ENCODE results near the gene VTI1A.

The VTI1A gene

DNA sequence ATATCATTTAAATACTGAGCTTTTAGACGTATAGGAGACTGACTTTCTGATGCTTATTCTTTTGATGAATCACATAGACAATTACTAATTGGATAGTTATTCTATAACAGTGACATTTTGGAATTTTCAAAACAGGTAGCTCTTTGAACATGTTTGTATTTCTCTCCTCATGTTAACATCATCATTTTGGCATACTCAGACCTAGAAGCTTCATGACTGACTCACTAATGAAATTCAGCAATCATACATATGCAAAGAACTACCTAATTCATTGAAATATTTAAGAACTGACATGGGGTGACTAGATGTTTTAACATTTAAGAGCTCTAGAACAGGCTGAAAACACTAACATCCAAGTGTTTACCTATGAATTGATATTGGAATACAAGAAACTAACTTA is 192.3 kb downstream of the VTI1A start:
- DNase-seq (ENCODE audit: low read depth), result no peak

GRCh38 chr10:112640638-112641037 is 193.6 kb downstream of the VTI1A start:
- DNase-seq (ENCODE audit: low read depth), result no peak

GRCh38 chr10:112643600-112644264 is 196.7 kb downstream of the VTI1A start:
- no peak for DNase-seq (ENCODE audit: low read depth)

DNA sequence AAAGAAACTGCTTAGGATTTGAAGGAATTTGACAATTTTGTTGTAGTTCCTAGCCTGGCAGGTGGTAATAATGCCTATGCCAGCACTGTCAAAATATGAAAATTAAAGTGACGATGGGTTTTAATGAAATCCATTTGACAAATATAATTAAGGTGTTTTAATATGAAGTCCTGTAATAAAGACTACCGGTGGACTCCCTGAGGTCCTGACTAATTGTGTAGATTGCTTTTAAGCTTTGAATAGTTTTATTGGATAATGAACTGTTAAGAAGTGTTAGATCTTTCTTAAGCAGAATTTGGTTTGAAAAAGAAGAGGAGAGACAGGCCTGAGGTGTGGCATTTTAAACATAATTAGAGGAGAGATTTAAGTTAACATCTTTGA is 197.2 kb downstream of the VTI1A start:
- DNase-seq (ENCODE audit: low read depth), result no peak

DNA sequence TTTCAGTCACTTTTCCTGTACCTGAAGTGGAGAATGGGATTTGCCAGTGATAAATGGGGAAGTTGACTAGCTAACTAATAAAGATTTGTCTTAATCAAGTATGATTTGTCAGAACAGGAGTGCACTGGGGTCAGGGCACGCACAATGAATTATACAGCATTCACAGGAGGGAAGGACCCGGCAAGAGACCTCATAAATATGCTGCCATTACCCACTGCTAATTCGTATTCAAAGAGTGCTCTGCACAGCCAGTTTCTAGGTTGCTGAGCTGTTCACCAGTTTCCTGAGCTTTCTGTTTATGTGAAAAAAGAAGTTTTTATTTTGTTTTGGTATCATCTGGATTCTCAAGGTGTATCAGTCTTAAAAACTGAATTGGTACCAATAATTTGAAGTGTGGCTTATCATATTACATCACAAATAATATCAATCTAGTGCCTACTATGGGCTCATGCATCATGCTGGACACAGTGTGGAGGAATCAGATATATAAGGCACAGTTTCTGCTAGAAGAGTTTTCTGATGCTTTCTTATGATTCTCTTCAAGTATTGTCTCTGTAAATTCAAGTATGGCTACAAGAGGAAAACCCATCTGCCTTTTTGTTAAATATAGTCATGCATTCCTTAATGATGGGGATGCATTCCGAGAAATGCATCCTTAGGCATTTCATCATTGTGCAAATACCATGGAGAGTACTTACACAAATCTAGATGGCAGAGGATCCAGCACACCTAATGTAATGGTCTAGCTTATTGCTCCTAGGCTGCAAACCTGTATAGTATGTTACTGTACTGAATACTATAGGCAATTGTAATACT is 202.2 kb downstream of the VTI1A start:
- DNase-seq (ENCODE audit: low read depth), result no peak

GRCh38 chr10:112649822-112650152 is 202.8 kb downstream of the VTI1A start:
- no peak for DNase-seq (ENCODE audit: low read depth)

GRCh38 chr10:112650588-112651030 is 203.6 kb downstream of the VTI1A start:
- DNase-seq (ENCODE audit: low read depth), result no peak

- no peak for DNase-seq (ENCODE audit: low read depth)
Observed at GRCh38 chr10:112653215-112653614, 206.2 kb downstream of the VTI1A start.

DNA sequence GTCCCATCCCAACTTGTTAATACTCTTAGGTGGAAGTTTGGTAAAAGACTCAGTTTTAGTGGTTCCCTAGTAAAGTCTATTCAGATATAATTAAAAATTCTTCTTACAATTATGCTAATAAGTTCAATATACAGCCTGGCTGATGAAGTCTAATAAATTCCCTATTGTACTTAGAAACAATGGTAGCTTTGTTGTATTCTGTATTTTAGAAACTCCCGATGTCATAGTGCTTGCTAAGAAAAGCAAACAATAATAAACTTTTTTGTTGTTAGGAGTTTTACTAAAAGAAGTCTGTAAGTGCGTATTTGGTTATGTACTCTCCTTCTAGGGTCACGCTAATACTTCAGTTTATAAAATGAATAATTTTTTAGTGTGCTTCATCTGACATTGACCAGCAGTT is 206.8 kb downstream of the VTI1A start:
- no peak for DNase-seq (ENCODE audit: low read depth)

GRCh38 chr10:112654794-112655193 is 207.8 kb downstream of the VTI1A start:
- no peak for DNase-seq (ENCODE audit: low read depth)

DNA sequence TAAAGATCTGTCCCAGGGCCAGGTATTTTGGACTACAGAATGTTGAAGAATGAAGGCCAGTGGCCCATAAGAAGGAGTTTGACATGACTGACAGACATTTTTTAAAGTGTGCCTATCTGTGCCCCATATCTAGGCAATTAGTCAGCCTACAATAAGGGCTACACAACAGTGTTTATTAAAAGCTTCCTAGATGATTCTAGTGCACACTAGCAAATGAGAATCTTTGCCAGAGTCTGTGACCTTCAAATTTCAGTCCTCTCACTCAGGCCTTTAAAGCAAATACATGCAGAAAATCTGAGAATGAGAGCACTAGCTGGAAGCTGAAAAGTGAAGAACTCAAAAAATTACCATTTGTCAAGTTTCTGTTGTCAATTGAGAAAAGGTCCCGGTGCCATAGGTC is 208.7 kb downstream of the VTI1A start:
- no peak for DNase-seq (ENCODE audit: low read depth)

DNA sequence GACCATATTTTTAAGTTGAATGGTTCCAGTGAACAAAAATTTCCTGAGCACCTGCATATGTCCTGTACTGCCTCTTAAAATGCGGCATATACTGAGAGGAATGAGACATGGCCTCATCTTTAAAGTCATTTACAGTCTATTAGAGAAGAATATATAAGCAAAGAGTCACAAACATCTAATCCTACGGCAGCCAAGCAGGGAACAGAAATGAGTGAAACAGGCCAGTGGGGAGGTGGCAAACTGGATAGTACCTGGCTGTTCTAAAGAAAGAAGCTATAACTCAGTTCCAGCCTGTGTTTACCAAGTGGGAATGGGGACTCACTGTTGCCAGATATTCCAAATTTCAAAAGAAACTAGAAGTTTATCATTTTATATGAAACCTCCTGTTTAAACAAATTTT is 211.4 kb downstream of the VTI1A start:
- no peak for DNase-seq (ENCODE audit: low read depth)

DNA sequence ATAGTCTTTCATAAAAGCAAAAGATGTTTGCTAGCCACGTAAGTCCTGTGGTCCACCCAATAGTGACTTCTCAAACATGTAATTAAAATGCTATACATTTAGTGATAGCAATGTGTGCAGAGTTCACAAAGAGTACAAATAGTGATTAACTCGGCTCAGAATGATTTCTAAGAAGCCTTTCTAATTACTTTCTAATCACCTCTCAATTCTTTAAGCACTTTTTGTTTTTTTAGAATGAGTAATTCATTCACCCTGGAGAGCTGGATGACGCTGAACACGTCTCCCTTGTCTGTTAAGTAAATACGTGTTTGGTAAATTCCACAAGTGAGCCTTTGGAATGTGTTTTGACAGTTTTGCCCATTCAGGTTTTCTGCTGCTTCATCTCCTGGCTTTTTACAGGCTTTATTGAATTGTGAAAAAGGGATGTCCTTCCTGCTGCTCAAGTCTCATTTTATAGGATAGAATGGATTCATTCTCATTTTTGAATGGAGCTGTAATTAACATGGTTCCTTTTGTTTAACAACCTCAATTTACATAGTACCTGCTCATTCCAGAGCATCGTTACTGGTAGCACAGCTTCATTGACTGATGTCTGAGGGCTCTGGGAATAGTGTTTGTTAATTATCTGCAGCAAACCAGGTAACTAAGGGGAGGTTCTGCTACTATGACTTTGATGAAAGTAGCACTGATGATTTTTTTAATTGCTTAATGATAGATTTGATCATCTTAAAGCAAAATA is 212.1 kb downstream of the VTI1A start:
- DNase-seq (ENCODE audit: low read depth), result no peak

DNA sequence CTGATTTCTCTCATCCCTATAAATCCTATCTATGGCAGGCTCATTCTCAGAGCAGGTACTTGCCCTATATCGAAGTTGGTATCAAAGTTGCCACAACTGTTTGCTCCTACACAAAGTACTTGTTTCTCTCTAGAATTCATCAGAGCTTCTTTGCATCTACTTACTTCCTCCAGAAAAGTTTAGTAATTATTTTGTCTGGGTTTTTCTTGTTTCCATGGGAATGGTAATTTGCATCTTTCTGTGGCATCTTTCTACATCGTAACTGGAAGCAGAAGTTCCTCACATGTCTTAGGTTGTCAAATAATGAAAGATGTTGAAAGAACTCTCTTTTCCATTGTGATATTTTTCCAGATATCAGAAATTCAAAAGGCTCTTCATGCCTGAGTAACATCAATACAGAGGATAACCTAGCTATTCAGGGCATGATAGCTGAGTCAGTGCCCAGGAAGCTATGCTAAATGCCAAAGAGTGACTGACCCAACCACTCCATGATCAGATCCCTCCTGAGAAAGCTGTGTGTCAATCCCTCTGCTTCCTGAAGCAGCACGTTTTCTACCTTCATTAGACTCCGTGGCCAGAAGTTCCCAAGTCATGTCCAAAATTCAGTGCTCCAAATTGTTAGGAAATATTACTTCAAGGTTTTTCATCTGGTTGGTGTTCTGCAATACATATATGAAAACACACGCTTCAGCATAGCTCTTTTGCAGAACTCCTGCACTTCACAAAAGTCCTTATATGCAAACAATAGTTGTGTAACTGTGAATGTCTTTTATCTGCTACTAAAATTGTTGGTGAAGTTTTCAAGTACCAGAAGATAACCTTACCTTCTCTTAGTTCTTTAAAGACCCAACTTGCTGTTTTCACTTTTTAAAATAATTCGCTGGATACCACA is 216.5 kb downstream of the VTI1A start:
- no peak for DNase-seq (ENCODE audit: low read depth)

DNA sequence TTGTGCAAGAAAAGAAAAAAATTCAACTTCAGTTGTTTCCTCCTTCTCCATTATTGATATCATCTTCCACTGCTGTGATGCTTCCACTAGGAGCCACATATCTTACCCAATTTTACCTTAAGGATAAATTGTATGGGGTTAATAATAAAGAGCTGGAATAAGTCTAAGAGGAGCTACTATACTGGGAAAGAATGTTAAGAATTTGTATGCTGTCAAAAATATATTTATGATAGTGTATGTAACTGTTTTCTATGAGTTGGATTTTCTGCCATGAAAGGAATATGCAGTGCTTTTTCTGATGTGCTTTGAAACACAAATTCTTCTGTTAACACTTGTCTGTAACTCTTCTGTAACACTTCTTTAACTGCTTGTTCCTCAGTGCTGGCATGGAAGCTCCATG is 219.1 kb downstream of the VTI1A start:
- no peak for DNase-seq (ENCODE audit: low read depth)

DNA sequence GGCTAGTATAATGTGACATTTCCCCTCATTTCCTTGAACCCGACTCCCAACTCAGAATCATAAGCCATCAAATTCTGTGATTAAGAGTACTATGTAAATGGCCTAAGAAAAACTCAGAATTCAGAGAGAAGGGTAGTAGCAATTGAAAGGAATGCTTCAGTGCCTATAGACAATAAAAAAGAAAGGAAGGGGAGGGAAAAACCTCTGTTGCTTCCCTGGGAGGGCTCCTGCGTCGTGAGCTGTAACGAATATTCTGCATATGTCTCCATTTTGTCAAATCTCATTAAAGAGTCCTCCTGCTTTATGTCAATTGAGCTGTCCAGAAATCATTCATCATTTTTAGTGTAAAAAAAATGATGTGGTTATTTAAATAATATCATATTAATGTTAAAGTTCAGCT is 223.0 kb downstream of the VTI1A start:
- no peak for DNase-seq (ENCODE audit: low read depth)

GRCh38 chr10:112671743-112672142 is 224.7 kb downstream of the VTI1A start:
- no peak for DNase-seq (ENCODE audit: low read depth)

DNA sequence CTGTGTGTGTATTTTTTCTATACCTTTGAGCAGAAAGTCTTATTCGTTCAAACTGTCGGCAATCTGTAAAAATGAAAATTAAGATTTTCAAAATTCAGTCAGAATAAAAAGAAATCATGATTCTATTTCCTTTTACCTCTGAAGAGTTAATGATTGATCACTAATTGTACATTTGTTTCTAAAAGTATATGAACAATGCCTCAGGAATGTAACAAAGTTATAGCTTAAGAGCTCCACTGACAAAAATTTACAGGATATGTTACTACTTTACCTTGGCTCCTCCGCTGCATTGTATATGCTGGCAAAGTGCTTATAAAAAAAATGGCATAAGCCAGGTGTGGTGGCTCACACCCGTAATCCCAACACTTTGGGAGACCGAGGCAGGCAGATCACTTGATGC is 225.7 kb downstream of the VTI1A start:
- DNase-seq (ENCODE audit: low read depth), result no peak

- no peak for DNase-seq (ENCODE audit: low read depth)
Observed at GRCh38 chr10:112675560-112676083, 228.6 kb downstream of the VTI1A start.

DNA sequence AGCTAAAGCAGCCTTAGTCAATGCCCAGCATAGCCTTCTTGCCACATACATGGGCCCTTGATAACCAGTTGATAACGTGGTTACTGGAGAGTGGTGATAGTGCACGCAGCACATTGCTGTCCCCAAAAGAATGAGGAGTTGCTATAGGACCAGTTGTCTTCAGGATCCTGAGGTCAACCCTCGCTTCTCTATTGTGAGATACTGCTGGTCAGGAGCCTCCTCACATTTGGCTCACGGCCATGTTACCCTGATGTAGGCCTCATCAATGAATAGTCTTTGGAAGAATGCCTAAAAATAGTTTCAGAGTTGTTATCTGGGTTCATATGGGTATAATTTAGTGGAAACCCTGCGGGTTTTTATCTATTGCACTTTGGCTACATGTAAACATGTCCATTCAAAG is 230.7 kb downstream of the VTI1A start:
- no peak for DNase-seq (ENCODE audit: low read depth)

- DNase-seq (ENCODE audit: low read depth), result no peak
Observed at GRCh38 chr10:112678581-112678980, 231.6 kb downstream of the VTI1A start.

DNA sequence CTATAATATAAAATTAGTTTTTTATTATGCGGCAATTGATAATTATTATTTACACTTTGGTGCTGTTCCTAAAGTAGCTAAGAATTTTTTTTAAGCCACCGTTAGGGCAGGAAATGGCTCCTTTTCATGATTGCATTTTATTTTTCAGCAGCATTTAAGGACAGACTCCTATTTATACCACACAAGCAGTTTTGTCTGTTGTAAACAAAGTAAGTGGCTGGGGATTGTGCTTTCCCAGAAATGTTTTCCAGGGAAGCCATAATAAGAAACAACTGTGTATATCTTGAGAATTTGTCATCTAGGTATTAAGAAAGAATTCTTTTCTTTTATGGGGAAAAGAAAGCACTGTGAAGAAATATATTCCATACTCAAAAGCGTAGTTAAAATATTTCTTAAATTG is 232.0 kb downstream of the VTI1A start:
- DNase-seq (ENCODE audit: low read depth), result no peak

Measured in stimulated activated CD8-positive, alpha-beta memory T cell treated with anti-CD3 and anti-CD28 coated beads, Interleukin-7, amount 100 ng/mL, for 24 hours (primary cell).